Measurements from ENCODE around the gene ANKRD35. TPM values are rescaled to one million over a fixed set of nuclear protein-coding genes. Genes with fewer than 3 reads are reported as not detected.
A peak's percentile ranks its signal among the peaks of the same experiment; 100 is the strongest.

ANKRD35 gene
- total RNA-seq, 6 experiments from 2014 or later: 1.1 to 2.5 (median 1.6) TPM

DNA sequence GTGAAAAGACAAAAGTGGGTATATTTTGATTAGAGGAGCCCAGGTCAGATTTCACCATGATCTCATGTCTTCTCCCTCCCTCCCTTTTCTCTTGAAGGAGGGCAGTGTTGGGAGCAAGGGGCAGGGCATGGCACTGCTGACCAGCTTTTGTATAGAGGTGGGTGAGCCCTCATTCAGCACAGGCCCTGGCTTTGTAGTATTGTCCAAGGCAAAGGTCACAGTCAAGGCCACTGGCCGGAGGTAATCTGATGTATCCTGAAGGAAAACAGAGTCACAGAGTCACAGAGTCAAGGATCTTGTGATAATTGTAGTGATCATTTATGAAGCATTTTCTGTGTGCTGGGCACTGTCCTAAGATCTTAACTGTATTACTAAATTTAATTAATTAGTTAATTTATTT lies 12.3 kb upstream of the ANKRD35 start:
- Histone ChIP-seq H3K4me1 (no peaks in the 10 kb centered on the region), H3K9me3 (no peaks in the 10 kb centered on the region), H3K27me3 (no peaks in the 10 kb centered on the region), H3K36me3 (no peaks in the 10 kb centered on the region), H3K27ac (no peak overlapping the region), H3K4me3 (no peak overlapping the region)
- DNase-seq (no peak), ATAC-seq (peak in 3 of 4 donors; percentile 16 to 42 (median 25))
- TF ChIP-seq CTCF (IDR thresholded peaks at IDR 0.05) (no peak), POLR2A (IDR thresholded peaks at IDR 0.05) (no peak)
- intact Hi-C loops (cut with DNase I): no loop called here
- 42% methylated on average over 1 of the region's 1 CpG for WGBS (ENCODE audit: insufficient coverage, low coverage, low lambda C conversion rate, missing lambda C conversion rate)

- no peak for DNase-seq
- ATAC-seq: no peak
- WGBS (ENCODE audit: insufficient coverage, low coverage, low lambda C conversion rate, missing lambda C conversion rate): 100% methylated on average over 1 of the region's 1 CpG
- no peak overlapping the region for H3K4me3 ChIP-seq
- H3K27ac ChIP-seq: no peak overlapping the region
- H3K9me3 ChIP-seq: no peaks in the 10 kb centered on the region
- no peaks in the 10 kb centered on the region for H3K36me3 ChIP-seq
- intact Hi-C loops (cut with DNase I): no loop called here
- H3K4me1 ChIP-seq: peaks cover 0 to 7% (median 3%) of the 10 kb centered on the region in 4 donors
- no peak for TF ChIP-seq CTCF (IDR thresholded peaks at IDR 0.05)
- TF ChIP-seq POLR2A (IDR thresholded peaks at IDR 0.05): no peak
- H3K27me3 ChIP-seq: no peaks in the 10 kb centered on the region
Measured at GRCh38 chr1:145895471-145895870, 9.8 kb upstream of the ANKRD35 start.

DNA sequence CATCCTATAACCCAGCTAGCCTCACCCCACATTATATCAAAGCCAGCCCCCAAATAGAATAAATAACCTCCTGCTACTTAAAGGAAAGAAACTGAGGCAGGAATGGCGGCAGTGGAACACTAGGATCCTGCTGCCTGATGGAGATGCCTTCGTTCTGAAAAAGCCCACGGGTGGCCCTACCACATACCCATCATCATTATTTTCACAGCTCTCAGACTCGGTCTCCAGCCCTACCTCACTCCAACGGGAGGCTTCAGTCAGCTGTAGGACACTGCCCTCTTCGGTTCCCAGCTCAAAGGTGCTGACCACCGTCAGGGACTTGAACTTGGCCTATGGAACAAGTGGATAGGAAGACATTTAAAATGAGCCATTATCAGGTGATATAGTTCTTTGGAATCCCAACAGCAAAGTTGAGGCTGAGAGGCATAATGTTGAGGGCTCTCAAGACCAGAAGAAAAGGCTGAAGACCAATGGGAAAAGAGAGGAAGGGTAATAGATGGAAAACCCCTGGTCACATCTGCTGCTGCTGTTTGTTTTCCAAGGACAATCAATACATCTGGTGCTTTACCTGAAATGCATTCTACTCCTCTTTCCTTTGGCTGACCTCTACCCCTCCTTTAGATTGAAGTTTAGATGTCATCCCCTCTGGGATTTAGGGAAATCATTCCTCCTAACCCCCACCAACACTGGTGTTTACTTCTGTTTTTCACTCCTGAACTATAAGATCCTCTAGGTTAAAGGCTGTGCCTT lies 7.8 kb upstream of the ANKRD35 start:
- Histone ChIP-seq H3K27me3 (no peaks in the 10 kb centered on the region), H3K4me3 (no peak overlapping the region), H3K4me1 (peaks cover 0 to 7% (median 3%) of the 10 kb centered on the region in 4 donors), H3K9me3 (no peaks in the 10 kb centered on the region), H3K36me3 (no peaks in the 10 kb centered on the region), H3K27ac (peak overlapping the region in 1 of 3 donors; percentile 69)
- DNase-seq (no peak), ATAC-seq (no peak)
- no peak for TF ChIP-seq POLR2A (IDR thresholded peaks at IDR 0.05)
- TF ChIP-seq CTCF (IDR thresholded peaks at IDR 0.05): no peak
- intact Hi-C loops (cut with DNase I): no loop called here
- WGBS (ENCODE audit: insufficient coverage, low coverage, low lambda C conversion rate, missing lambda C conversion rate): 83% methylated on average over 7 of the region's 7 CpGs

DNA sequence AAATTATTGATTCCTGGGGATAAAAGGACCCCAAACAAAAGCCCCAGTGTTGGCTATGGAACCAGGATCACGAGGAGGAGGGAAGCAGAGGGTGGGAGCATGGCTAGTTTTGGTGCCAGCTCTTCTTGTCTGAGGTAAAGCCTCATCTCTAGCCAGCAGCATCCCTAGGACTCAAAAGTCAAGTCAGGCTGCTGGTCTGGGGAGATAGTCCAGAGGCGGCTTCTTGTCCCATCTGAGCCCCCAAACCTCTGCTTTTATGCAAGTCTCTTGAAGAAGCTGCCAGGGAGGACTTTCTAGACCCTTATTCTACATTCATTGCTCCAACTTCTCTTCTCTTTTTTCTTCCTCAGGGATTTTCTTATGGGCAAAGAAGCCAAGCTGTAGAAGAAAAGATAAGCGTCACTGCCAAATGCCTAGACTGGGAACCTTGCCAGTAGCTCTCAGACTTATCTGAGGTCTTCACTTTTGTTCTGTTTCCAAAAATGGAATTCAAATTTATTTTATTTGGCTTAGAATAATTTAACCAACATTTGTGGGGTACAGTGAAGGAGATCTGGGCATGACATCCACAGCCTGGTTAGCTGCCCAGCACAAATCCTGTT lies 6.9 kb upstream of the ANKRD35 start:
- TF ChIP-seq CTCF (IDR thresholded peaks at IDR 0.05) (no peak), POLR2A (IDR thresholded peaks at IDR 0.05) (no peak)
- ATAC-seq: no peak
- Histone ChIP-seq H3K36me3 (no peaks in the 10 kb centered on the region), H3K4me1 (peaks cover 0 to 8% (median 3%) of the 10 kb centered on the region in 4 donors), H3K9me3 (no peaks in the 10 kb centered on the region), H3K27ac (peak overlapping the region; percentile 46 to 69 (median 64)), H3K4me3 (no peak overlapping the region), H3K27me3 (no peaks in the 10 kb centered on the region)
- intact Hi-C loops (cut with DNase I): no loop called here
- DNase-seq: no peak
- WGBS (ENCODE audit: insufficient coverage, low coverage, low lambda C conversion rate, missing lambda C conversion rate): 29% methylated on average over 2 of the region's 3 CpGs
